ENCODE data around the gene CAMKK1. TPM values are rescaled to one million over a fixed set of nuclear protein-coding genes. Genes with fewer than 3 reads are reported as not detected.

The CAMKK1 gene
- total and polyA plus RNA-seq, 2 donors (not counting 3 experiments of a cell fraction or from before 2014, with no cell fraction given) = 4.5 to 6.1 TPM

DNA sequence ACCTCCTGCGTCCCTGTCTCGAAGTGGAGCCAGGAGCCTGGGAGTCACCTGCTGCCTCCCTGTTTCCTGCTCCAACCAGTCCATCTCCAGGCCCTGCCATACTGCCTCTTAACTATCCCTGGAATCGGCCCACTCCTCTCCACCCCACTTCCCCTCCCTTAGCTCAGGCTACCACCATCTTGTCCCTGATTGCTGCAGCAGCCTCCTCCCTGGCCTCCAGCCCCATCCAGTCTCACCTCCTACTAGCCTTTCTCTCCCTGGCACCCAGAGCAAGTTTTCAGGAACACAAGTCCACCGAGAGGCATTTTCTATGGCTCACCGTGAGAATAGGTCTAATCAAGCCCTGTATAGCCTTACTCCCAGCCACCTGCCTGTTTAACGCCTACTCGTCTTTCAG lies 865 bp upstream of the CAMKK1 start:
- ChIA-PET CTCF (interaction anchor here (1.4 to 9.2 kb wide), 4 partner anchors 19 to 49 kb away, joined by 3 to 82 read pairs (median 16); partner anchors contain the start of gene NCBP3), POLR2A (no interaction called here)
- Histone ChIP-seq H4K20me1 (replicated peaks; ENCODE audit: control insufficient read depth, extremely low read depth, insufficient read depth, low read length) (no peaks in the 10 kb centered on the region), H3K36me3 (ENCODE audit: control insufficient read depth in 2 of 2, extremely low read depth in 1 of 2, insufficient read depth in 2 of 2, low read length in 2 of 2) (no peaks in the 10 kb centered on the region), H3K9me3 (replicated peaks; ENCODE audit: control insufficient read depth, insufficient read depth, low read length) (no peaks in the 10 kb centered on the region), H2AFZ (ENCODE audit: low read depth, low read length) (peak overlapping the region; percentile 49), H3K27me3 (ENCODE audit: control insufficient read depth in 2 of 2, insufficient read depth in 2 of 2, low read length in 2 of 2) (no peaks in the 10 kb centered on the region), H3K27ac (ENCODE audit: insufficient read depth, low read depth, low read length) (no peak overlapping the region), H3K79me2 (ENCODE audit: control insufficient read depth, insufficient read depth, low read length) (peaks cover 13% of the 10 kb centered on the region), H3K9me1 (replicated peaks; ENCODE audit: control insufficient read depth, extremely low read depth, insufficient read depth, low read length) (no peaks in the 10 kb centered on the region), H3K4me3 (replicated peaks in 1 of 3; ENCODE audit: insufficient read depth in 1 of 3, low read depth in 1 of 3, low read length in 3 of 3) (no peak overlapping the region), H3K4me2 (ENCODE audit: insufficient read depth, low read length) (no peak overlapping the region), H3K4me1 (ENCODE audit: control insufficient read depth, extremely low read depth, insufficient read depth, low read length) (peaks cover 49% of the 10 kb centered on the region), H3K9ac (replicated peaks; ENCODE audit: extremely low read depth, insufficient read depth, low read length) (no peak overlapping the region)
- DNase-seq (ENCODE audit: low read depth, low spot score) (no peak), FAIRE-seq (no peak)
- BruUV-seq (replicated peaks) = no TSS peak
- intact Hi-C loops (cut with micrococcal nuclease) = loop anchor here (1.0 to 2.0 kb wide), 2 partner anchors 29 to 47 kb away; partner anchors contain the start of gene NCBP3
- dilution Hi-C loops (cut with MboI; ENCODE audit: extremely low pct_ligation_motif_present, low sequenced_read_pairs) = no loop called here
- TF ChIP-seq MYC (IDR thresholded peaks at IDR 0.05; ENCODE audit: low read depth, low read length) (no peak), CTCF (IDR thresholded peaks at IDR 0.05; ENCODE audit: extremely low read depth in 1 of 2, insufficient read depth in 1 of 2, low read depth in 1 of 2, low read length in 2 of 2) (no peak), GATA2 (IDR thresholded peaks at IDR 0.05; ENCODE audit: insufficient read depth, insufficient read length, low read depth, low read length) (no peak), POLR2A (IDR thresholded peaks at IDR 0.05; ENCODE audit: low read depth, low read length) (no peak), FOS (IDR thresholded peaks at IDR 0.05; ENCODE audit: borderline replicate concordance, insufficient read depth, low read length) (no peak), POLR2AphosphoS5 (IDR thresholded peaks at IDR 0.05; ENCODE audit: insufficient read depth, low read depth, low read length) (no peak), EZH2 (IDR thresholded peaks at IDR 0.05; ENCODE audit: borderline replicate concordance, low read depth, low read length, severe bottlenecking) (no peak), JUN (IDR thresholded peaks at IDR 0.05; ENCODE audit: borderline replicate concordance, insufficient read depth, insufficient read length, low read depth) (no peak)
- TF ChIP-seq, protein P1, sequence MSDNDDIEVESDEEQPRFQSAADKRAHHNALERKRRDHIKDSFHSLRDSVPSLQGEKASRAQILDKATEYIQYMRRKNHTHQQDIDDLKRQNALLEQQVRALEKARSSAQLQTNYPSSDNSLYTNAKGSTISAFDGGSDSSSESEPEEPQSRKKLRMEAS (IDR thresholded peaks at IDR 0.05; ENCODE audit: insufficient read depth, insufficient read length) = no peak

All from endothelial cell of umbilical vein (primary cell).